GM18870 (cell line): ENCODE measurements around the gene CCT3.
"Not testable (repeated sequence)": the region's sequence is repeated elsewhere in the genome, so short reads cannot be mapped to it uniquely, and the experiment has no call there.

ENCODE experiments used
- ATAC-seq: cut with Tn5 transposase; IDR thresholded peaks from one replicate; pipeline ENCODE4 v1.9.1; 2021; ENCODE audit warnings: moderate library complexity; ENCODE audit not compliant: unreplicated experiment

CCT3 gene

DNA sequence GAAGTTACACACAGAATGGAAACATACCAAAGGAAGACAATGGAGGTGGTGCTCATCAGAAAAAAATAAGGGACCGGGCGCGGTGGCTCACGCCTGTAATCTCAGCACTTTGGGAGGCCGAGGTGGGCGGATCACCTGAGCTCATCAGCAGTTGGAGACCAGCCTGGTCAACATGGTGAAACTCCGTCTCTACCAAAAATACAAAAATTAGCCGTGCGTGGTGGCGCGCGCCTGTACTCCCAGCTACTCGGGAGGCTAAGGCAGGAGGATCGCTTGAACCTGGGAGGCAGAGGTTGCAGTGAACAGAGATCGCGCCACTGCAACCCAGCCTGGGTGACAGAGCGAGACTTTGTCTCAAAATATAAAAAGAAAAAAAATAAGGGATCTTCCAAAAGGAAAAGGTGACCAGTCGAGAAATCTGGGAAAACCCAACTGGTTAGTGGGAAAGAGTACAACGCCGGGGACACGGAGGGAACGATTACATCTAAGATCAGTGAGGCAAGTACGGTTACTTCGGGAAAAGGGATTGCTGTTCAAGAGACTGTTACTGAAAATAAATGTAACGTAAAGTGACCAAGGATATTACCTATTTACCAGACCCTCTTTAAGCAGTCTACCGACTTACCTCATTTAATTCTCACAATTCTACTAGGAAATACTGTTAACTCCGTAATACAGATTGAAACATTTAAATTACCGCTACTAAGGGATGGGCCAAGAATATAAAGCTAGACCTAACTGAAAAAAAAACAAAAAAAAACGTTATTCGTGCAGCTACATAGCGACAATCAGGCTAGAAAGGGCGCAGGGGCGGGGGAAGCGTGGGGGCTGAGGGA is 822 bp downstream of the CCT3 start:
- no peak for ATAC-seq

DNA sequence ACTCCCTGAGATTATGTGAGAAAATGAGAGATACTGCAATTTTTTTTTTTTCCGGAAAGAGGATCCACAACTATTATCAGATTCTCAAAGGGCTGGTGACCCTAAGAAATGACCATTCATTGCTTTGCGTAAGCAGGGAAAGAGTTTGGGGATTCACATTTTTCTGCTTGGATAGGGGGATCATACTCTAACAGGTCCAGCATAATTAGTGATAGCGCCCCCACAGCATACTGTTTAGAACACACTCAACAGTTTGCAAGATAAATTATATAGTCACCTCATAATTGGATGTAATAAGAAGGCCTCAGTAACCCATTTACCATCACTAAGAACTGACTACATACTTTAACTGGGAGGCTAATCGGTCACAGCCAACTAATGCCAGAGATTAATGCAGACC is 1.9 kb downstream of the CCT3 start:
- no peak for ATAC-seq

DNA sequence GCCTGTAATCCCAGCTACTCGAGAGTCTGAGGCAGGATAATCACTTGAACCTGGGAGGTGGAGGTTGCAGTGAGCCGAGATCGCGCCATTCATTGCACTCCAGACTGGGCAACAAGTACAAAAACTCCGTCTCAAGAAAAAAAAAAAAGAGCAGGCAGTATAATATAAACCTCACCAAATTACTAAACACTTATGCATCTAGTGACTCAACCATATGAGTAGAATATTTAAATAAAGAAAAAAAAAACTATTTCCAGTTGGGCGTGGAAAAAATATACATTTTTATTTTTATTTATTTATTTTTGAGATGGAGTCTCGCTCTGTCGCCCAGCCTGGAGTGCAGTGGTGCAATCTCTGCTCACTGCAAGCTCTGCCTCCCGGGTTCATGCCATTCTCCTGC is 14.9 kb downstream of the CCT3 start:
- not testable (repeated sequence) for ATAC-seq

DNA sequence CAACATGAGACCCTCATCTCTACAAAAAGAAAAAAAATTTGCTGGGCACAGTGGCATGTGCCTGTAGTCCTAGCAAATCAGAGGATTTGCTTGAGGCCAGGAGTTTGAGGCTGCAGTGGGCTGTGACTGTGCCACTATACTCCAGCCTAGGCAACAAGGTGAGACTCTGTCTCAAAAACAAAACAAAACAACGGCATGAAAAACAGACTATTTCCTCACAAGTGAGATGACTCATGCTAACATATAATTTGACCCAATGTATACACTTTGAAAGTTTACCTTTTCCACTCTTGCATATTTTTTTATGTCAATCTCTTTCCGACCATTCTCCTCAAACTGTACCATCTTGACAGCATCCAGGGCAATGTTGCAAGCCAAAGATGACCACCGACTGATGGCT is 17.5 kb downstream of the CCT3 start:
- no peak for ATAC-seq

DNA sequence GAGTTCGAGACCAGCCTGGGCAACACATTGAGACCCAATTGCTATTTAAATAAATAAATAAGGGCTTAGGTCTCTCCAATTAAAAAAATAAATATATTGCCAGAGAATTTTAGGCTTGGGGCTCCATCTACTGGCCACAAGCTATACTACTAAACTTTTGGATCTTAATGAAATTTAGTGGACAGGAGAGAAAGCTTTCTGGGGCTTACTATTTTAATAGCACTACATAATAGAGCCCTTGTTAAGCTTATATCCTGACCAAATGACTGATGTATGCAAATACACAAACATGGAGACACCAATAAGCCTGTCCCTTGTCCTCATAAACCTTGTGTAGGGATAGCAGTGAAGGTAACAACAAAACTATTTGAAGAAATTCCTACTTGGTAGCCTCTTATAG is 18.4 kb downstream of the CCT3 start:
- ATAC-seq: no peak

DNA sequence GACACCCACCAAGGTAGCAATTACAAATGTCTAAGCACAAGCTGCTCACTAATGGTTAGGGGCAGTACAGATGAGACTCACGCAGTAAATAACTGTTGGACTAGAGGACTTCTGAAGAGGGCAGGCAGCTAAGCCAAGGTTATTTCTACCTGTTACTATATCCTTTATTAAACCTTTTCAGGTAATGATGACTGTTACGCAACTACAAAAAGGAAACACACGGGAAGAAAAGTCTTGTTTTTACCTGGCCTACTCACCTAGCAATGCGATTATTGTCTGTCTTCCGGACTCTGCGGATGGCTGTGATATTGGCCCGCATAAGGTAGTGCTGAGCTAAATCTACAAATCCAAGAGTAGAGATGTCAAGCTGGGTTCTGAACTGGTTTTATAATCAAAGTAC is 21.2 kb downstream of the CCT3 start:
- no peak for ATAC-seq

DNA sequence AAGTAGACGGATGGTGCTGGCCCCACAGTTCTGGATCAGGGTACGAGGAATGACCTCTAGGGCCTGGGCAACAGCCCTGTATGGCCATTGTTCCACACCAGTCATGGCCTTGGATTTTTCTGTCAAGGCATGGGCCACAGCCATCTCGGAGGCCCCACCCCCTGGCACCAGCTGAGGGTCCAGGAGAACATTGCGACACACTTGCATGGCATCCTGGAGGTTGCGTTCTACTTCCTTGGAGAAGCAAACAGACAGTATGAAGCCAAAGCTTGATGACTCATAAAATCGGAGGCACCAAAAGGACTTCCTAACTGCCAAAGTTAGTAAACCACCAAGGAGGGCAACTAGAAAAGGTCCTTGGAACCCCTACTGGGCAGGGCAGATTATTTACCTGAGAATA is 27.1 kb downstream of the CCT3 start:
- no peak for ATAC-seq

DNA sequence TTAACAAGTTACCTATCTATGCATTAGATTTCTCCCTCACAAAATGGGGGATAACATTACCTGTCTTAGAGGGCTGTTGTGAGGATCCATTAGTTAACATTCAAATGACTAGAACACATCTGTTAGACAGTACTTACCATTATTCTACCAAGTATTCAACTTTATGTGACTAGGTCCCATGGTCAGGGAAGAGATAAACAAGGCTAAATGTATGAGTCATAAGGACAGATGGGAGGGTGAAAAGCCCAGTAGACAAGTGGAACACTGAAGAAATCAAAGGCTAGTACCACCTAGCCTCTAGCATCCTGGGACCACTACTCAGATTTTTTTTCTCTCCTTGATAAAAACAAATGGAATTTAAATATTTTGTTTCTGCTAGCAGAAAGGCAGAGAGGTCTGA is 30.0 kb downstream of the CCT3 start:
- no peak for ATAC-seq

DNA sequence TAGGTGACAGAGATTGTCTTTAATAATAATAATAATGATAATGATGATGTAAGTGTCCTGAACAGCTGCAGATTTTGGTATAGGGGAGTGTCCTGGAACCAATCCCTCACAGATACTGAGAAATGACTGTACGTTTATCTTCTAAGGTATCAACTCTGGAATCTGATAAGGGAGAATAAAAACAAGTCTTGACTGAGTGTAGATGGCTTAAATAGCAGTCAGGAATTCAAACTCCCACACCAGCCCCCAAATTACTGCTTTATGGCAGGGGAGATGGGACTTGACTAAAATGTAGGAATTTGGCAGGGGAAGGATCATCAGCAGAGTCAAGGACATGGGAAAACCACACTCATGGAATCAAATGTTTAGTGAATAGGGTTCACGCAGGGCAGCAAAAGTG is 32.9 kb downstream of the CCT3 start:
- no peak for ATAC-seq

DNA sequence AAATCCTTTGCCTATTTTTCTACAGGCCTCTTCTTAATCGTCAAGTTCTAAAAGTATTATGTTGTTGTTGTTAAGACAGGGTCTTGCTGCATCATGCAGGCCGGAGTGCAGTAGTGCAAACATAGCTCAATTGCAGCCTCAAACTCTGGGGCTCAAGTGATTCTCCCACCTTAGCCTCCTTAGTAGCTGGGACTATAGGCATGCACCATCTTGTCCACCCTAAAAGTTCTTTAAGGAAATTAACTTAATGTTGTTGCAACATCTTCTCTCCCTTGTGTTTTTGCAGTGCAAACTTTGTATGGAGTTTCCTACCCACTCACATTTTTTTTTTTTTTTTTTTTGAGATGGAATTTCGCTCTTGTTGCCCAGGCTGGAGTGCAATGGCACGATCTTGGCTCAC is 34.9 kb downstream of the CCT3 start:
- ATAC-seq: no peak

DNA sequence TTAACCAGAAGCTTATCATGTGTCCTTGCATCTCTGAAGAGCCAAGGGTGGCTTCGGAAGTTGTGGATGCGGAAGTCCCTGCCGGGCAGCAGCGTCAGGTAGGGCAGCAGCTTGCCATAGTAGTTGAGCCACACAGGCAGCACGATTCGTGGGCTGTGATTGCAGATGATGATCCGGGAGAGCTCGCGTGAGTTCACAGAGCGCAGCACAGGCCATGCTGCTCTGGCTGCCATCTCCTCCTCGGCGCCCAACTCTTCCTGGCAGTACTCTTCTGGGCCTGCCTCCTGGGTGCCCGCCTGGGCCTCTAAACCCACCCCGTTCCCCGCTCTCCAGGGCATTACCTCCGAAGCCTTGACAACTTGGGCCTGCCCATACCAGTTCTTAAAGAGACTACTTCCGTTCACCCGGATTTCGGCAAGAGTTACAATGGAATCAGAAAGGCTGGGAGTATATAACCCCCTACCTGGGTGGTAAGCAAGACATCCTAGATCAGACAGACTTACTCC is 39.2 kb downstream of the CCT3 start, which contains the start of gene VHLL:
Gene VHLL, minus strand, starts transcription at position 456 of the 506 bp plus-strand sequence. Its CDS starts 118 bp downstream, at position 338.
- ATAC-seq: no peak

DNA sequence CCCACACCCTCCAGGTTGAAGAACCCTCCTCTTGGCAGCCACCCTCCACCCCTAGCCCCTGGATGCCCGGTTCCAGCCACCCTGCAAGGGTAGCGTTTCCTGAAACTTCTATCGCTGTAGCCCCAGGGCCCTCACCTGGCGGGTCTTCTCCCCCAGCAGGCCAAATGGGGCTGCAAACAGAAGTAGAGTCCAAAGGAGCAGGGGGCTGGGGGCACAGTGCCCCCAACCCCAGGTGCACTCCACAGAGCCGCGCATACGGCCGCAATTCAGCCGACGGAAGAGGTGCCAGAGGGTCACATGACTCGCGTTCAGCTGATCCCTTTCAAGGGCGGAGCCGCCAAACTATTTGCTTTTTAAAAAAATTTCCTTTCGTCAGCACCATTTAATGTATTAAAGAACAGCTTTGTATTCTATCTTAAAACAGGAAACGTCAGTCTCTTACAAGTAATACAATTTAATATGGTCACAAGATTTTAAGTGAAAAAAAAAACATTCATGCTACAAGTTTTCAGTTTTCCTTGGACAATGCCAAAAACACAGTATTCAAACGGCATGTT is 42.6 kb downstream of the CCT3 start, which contains the start of gene GLMP:
Gene GLMP, minus strand, starts transcription at position 289 of the 557 bp plus-strand sequence. Its CDS starts 34 bp downstream, at position 255.
- no peak for ATAC-seq

DNA sequence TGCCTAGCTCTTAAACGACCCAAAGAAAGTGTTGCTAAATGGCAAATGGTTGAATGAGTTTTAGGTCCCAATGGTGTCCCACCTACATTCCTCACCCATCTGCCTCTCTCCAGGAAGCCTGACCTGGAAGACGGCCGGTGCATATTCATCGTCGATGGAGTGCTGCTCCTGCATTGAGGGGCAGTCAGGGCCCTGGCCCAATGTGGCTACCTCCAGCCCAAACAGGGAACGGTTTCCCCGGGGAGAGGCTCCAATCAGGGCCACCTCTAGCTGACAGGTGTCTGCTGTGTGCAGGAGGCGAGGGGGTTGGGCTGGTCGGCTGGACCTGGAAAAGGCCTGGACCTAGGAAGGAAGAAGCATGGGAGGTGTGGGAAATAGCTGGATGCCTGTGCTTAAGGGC is 44.2 kb downstream of the CCT3 start:
- no peak for ATAC-seq

DNA sequence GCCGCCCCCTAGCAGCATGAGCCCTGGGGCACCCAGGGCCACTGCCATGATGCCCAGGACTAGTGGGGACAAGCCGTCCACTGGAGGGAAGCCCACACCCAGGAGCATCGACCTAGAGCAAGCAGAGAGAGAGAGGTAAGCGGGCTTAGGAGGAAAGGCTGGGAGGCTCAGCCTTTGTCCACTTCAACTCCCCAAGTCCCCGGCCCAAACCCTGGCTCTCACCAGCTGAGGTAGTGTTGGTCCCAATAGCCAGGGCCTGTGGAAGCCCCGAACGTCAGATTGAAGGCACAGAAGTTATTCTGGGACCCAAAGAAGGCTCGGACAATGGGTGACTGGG is 45.0 kb downstream of the CCT3 start:
- ATAC-seq: no peak

DNA sequence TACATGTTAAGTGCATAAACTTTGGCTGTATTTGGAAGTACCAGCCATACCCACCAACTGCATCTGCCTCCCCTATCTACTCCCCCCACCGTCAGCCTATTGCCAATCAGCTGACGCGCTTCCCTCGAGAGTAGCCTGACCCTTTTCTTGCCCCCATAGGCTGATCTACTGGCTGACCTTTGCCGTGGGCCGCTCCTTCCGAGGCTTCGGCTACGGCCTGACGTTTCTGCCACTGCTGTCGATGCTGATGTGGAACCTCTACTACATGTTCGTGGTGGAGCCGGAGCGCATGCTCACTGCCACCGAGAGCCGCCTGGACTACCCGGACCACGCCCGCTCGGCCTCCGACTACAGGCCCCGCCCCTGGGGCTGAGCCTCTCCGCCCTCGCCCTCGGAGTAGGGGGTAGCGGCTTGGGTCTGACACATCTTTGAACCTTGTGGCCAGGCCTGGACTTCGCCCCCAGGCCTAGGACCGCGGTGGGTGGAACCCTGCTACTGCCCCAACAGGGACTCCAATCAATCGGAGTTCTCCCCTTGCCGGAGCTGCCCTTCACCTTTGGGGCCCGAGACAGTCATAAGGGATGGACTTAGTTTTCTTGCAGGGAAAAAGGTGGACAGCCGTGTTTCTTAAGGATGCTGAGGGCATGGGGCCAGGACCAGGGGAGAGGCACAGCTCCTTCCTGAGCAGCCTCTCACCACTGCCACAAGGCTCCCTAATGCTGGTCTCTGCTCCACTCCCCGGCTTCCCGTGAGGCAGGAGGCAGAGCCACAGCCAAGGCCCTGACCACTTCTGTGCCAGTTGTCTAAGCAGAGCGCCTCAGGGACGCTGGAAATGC is 46.6 kb downstream of the CCT3 start:
- no peak for ATAC-seq

DNA sequence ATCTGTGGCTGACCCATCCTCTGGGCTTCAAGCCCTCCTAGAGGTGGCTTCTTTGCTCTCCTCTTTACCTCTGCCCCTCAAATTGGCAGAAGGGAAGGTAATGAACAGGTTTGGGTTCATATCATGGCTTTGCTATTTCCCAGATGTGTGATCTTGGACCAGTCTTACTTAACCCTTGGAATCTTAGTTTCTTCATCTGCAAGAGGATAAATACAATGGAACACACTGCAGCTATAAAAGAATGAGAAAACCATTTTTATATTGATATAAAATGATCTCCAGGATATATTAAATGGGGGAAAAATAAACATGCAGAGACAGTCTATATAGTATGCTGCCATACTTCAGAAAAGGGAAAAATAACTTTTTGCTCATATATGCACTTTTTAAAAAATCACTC is 48.2 kb downstream of the CCT3 start:
- no peak for ATAC-seq

DNA sequence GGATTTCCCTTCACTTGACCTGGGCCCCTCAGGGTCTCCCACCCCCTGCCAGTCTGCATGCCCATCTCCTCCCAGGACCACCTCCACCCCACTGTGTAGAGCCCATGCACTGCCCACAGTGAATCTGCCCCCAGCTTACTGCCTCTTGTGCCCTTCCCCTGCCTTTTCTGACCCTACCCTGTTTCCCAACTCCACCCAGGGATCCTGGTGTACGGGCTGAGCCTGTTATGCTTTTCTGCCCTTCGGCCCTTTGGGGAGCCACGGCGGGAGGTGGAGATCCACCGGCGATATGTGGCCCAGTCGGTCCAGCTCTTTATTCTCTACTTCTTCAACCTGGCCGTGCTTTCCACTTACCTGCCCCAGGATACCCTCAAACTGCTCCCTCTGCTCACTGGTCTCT is 52.0 kb downstream of the CCT3 start:
- ATAC-seq: no peak

DNA sequence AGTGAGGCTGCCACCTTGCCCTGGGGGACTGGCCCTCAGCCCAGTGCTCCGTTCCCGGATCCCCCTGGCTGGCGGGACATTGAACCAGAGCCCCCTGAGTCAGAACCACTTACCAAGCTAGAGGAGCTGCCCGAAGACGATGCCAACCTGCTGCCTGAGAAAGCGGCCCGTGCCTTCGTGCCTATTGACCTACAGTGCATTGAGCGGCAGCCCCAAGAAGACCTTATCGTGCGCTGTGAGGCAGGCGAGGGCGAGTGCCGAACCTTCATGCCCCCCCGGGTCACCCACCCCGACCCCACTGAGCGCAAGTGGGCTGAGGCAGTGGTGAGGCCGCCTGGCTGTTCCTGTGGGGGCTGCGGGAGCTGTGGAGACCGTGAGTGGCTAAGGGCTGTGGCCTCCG is 52.7 kb downstream of the CCT3 start:
- ATAC-seq: no peak

DNA sequence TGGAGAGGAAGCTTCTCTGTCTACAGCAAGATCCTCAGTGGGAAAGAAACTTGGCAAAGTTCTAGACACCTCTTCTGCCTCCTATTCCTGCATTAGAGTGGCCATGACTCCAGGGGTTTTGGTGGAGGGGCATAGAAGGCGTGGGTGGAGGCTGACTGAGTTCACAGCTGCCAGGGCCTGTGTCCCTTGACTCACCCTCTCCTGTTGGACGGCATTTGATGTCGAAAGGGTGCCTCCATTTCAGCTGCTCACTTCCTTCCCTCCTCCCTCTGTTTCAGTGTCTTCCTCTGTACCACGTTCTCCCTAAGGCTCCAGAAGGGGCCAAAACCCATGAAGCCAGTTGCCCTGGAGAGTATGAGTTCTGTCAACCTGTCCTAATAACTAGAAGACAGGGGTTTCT is 53.3 kb downstream of the CCT3 start:
- no peak for ATAC-seq

DNA sequence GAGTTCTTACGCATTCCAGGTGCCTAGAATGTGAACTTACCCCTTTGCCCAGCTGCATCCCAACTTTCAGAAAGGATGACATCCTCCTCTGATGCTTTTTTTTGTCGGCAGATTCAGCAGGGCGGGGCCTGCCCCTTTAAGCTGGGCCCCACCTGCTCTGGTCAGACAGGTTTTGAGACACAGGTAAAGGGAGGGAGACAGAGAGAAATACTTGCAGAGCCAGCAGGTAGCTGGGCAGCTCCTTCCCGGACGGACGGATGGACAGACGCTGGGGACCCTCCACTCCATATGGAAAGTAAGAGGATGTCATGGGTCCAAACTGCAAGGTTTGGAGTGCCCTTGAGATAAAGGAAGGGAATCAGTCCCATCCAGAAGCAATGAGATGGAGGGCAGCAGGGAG is 54.0 kb downstream of the CCT3 start, which contains the start of gene TMEM79:
Gene TMEM79, plus strand, starts transcription at position 214 of the 400 bp plus-strand sequence. CDS start 902 bp downstream, outside the sequence.
- no peak for ATAC-seq

DNA sequence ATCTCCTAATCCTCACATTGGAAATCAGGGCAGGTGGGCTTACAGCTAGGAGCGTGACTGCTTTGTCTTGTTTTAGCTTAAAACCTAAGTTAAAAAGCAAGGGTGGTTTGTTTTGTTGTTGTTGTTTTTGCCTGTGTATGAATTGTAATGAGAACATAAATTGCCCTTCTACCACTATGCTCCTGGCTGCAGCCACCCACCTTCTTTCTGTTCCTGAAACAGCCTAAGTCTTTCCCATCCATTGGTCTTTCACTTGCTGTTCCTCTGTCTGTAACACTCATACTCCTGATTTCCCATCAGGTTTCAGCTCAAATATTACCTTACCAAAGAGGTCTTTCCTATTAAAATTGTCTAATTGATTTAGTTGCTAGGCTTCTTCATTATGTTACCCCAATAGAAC is 54.6 kb downstream of the CCT3 start:
- ATAC-seq: no peak
